GM15510 (cell line): ENCODE data around the gene RTF2.

Source experiments
- POLR2A ChIP-seq: IDR thresholded peaks from 3 replicates; pipeline ENCODE4 v1.6.1; 2011; ENCODE audit warnings: borderline replicate concordance; ENCODE audit not compliant: insufficient read length; ENCODE audit errors: extremely low read depth

Gene RTF2

GRCh38 chr20:56447227-56447626 is 21.2 kb upstream of the RTF2 start:
- TF ChIP-seq POLR2A = no peak

GRCh38 chr20:56449459-56449858 is 19.0 kb upstream of the RTF2 start:
- TF ChIP-seq POLR2A = no peak

DNA sequence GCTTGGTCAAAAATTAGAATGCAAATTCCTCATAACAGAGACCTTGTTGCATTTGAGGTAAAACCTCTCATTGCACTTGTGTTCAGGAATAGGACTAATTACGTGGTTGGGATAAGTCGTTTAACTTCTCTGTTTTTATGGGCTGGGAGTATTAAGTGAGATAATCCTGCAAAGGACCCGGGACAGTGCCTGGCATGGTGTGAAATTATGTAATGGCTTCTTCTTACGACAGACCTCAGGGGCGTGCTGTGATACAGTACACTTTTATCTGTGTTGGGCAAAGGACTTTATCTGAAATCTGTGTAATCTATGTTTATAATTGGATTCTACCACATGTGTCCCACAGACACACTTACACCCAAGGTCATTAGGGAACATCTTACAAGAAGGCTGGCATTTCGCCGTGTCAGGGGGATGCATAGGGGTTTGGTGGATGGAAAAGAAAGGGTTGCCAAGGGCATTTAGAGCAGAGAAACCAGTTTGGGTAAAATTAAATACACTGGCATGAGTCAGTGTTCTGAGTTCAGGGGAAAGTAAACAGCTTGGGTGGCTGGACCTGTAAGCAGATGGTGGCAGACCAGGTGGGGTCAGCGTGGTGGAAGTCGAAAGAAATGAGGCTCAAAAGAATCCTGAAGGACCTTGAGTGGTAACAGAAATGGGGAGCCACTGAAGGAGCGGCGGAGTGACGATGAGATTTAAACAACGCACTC is 17.2 kb upstream of the RTF2 start:
- TF ChIP-seq POLR2A = no peak

GRCh38 chr20:56453352-56453751 is 15.1 kb upstream of the RTF2 start:
- TF ChIP-seq POLR2A = no peak

DNA sequence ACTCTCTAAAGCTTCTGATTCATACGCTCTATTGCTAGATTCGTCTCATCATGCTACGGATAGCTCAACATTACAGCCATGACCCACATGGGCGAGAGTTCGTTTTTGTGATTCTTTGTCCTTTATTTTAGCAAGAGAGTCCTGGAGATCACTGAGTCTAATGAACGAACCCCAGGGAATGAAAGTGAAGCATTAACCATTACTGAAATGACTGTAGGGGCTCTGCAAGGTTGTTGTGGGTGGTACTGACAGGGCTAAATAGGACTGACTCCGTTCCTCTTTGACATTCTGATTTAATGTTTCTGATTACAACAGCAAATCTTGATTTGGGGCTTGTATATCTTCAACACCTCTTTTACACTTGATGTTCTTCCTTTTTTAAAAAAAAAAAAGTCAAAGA is 13.7 kb upstream of the RTF2 start:
- TF ChIP-seq POLR2A = no peak

DNA sequence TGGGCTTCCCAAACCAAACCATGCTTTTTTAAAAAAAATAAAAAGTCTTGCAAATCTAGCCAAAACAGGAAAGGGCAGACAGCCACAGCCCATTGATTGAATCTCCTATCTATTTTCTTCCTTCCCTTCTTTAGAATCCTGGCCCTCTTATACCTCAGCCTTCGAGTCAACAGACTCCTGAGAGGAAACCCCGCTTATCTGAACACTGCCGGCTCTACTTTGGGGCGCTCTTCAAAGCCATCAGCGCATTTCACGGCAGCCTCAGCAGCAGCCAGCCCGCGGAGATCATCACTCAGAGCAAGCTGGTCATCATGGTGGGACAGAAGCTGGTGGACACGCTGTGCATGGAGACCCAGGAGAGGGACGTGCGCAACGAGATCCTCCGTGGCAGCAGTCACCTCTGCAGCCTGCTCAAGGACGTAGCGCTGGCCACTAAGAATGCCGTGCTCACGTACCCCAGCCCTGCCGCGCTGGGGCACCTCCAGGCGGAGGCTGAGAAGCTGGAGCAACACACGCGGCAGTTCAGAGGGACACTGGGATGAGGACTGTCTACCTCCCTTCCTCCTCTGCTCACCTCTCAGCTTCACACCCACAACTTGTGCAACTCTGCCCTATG is 10.1 kb upstream of the RTF2 start:
- TF ChIP-seq POLR2A = no peak

GRCh38 chr20:56460459-56460858 is 8.0 kb upstream of the RTF2 start:
- TF ChIP-seq POLR2A = no peak

DNA sequence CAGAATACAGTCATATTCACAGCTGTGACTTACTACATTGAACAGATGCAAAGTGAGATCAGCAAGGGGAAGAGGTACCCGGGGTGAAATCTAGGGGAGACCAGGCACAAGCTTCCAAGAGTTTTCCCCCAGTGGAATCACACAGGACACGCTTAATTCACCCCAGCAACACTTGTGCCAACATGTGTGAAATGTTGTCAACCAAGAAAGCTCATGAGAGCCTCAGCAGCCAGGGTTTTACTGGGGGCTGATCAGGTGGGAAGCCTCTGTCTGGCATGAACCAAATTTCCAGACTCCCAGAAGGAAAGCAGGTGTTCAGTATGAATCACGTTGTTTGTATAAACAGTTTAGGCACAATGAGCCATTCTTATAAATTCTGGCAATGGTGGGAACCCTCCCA is 6.9 kb upstream of the RTF2 start:
- TF ChIP-seq POLR2A = no peak

DNA sequence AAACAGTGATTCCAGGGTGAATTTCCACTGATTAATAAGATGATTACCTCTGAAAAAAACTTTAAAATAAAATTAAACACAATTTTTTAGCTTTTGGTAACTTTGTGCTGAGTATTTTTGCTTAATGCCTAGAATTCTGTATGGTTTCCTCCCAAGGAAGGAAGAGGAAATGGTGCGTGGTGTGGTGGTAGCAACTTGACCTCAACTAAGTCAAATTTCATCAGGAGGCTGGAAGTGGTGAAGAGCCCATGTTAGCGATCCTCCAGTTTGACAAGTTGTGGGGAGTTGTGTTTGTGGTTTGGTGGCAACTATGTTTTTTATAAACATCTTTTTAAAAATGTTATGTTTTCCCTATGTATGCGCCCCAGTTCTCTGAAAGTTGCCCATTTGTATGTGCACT is 5.0 kb upstream of the RTF2 start:
- no peak for TF ChIP-seq POLR2A

- no peak for TF ChIP-seq POLR2A
These were observed 2.4 kb upstream of the RTF2 start for GRCh38 chr20:56465997-56466396.

GRCh38 chr20:56467968-56468315 is 485 bp upstream of the RTF2 start:
- no peak for TF ChIP-seq POLR2A

DNA sequence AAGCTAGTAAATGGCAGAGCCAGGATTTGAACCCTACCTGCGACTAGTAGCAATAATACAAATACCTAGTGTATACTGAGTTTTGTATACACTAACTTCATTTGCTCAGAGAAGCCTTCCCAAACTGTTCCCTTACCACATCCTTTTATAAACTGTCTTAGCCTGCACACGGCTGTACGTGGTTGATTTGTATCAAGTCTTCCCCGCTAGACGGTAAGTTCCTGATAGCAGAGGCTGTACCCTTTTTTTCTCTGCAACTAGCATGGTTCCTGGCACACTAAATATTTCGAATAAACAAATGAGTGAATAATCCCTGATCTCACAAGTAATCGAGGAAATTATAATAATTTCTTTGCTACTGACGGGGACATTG is 636 bp downstream of the RTF2 start:
- TF ChIP-seq POLR2A = no peak

GRCh38 chr20:56483970-56484369 is 15.5 kb downstream of the RTF2 start:
- no peak for TF ChIP-seq POLR2A

- TF ChIP-seq POLR2A = no peak
These were observed 18.8 kb downstream of the RTF2 start for GRCh38 chr20:56487216-56487615.

- TF ChIP-seq POLR2A = no peak
These were observed 20.1 kb downstream of the RTF2 start for GRCh38 chr20:56488566-56488965.

DNA sequence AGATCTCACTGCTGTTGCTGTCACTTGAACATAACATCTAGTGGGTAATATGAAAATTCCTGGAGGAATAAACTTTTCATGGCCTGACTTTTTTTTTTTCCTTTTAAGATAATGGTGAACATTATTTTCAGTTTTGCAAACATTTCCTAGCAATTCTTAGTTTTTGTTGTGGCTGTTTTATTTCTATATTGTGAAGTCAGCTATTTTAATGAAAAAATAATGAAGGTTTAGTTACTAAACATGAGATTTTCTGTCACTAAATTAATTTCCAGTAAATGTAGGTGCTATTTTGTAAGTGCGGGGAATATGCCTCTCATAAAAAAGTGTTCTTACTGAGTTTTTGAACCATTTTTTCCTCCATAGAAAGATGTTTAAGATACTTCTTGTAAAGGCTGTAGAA is 32.7 kb downstream of the RTF2 start:
- no peak for TF ChIP-seq POLR2A

DNA sequence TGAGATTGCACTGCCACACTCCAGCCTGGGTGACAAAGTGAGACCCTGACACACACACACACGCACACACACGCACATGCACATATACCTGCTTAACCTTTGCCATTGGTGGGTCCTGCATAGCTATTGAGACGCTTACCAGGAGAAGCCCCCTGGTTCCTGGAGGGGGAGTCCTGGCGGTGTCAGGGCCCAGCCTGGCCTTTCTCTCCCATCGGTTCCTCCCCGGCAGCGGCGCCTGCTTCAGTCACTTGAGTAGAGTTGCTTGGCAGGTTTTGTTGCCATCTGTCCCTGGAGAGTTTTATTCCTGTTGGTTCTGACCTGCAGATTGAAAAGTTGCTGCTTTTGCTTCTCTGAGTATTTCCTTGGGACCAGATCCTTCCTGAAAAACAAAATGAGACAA is 35.5 kb downstream of the RTF2 start:
- no peak for TF ChIP-seq POLR2A

DNA sequence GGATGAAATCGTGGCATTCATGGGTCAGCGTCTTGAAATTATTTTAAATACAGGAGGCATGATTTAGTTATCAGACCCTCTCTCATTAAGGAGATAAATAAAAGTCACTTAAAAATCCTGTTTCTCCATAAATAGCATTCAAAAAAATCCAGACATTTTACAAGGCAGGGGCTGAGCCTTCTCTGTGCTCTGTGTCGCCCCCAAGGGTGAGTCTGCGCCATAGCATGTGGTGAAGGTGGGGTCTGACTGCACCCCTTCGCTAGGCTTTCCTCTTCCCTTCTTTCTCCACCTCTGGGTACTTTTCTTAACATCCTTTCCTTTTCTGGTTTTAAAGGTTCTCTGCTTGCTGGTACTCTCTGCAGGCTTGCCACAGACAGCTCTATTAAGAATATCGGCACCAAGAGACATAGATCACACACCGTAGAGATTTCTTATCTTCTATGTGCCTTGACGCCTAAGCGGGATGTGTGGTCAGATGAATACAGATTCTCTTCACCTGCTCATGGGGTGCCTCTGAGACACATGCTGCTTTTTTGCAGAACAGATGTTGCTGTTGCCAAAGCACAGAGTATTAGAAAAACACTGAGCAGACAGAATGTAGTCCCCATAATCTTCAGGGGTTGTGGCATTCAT is 36.1 kb downstream of the RTF2 start:
- TF ChIP-seq POLR2A = no peak

DNA sequence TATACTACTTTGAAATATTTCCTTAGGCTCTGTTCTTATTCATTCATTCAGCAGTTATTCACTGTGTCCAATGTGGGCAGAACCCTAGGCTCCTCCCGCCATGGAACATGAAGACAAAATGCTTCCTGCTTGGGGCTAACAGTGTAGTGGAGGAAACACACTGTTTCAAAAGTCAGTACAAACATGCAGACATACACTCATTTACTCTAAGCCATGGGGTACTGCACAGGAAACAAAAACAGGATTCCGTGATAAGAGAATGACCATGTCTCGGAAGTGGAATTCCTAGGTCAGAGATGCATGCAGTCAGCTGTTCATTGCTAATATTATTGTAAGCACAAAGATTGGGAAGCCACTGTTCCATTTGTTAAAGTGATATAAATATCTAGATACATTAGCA is 37.7 kb downstream of the RTF2 start:
- no peak for TF ChIP-seq POLR2A
